ENCODE results near the gene ANKRD63. TPM values are rescaled to one million over a fixed set of nuclear protein-coding genes. Genes with fewer than 3 reads are reported as not detected.

The ANKRD63 gene
- total RNA-seq, 4 donors from 2014 or later, result 1.6 TPM; not detected in 3

- peak; percentile 54 for ATAC-seq
- no peaks in the 10 kb centered on the region for H3K9me3 ChIP-seq
- 28 to 60% methylated on average over 4 to 7 of the region's 10 CpGs for WGBS, 2 donors (ENCODE audit: low coverage in 1 of 2)
Observed at GRCh38 chr15:40313531-40314398, 30.9 kb upstream of the ANKRD63 start.

GRCh38 chr15:40312370-40313158 is 29.7 kb upstream of the ANKRD63 start:
- WGBS, 2 donors (ENCODE audit: low coverage in 1 of 2), result 91 to 100% methylated on average over 1 to 8 of the region's 10 CpGs
- Histone ChIP-seq H3K4me1 (peaks cover 0 to 5% (median 0%) of the 10 kb centered on the region in 3 donors), H3K9me3 (no peaks in the 10 kb centered on the region)

More at GRCh38 chr15:40313531-40314398, 30.9 kb upstream of the ANKRD63 start:
- H3K27me3 ChIP-seq, result peaks cover 9% of the 10 kb centered on the region
- no peak overlapping the region for H3K4me3 ChIP-seq
- no peaks in the 10 kb centered on the region for H3K36me3 ChIP-seq
- no peak overlapping the region for H3K27ac ChIP-seq
- H3K4me1 ChIP-seq, result no peaks in the 10 kb centered on the region
- TF ChIP-seq EP300 (IDR thresholded peaks at IDR 0.05) (no peak), CTCF (IDR thresholded peaks at IDR 0.05) (no peak)

GRCh38 chr15:40310993-40311392 is 28.1 kb upstream of the ANKRD63 start:
- Histone ChIP-seq H3K4me3 (no peak overlapping the region), H3K27me3 (no peaks in the 10 kb centered on the region), H3K36me3 (no peaks in the 10 kb centered on the region), H3K4me1 (peaks cover 0 to 10% (median 0%) of the 10 kb centered on the region in 3 donors), H3K9me3 (no peaks in the 10 kb centered on the region), H3K27ac (no peak overlapping the region)
- TF ChIP-seq POLR2AphosphoS5 (IDR thresholded peaks at IDR 0.05) (no peak), EP300 (IDR thresholded peaks at IDR 0.05) (no peak), POLR2A (IDR thresholded peaks at IDR 0.05) (no peak), CTCF (IDR thresholded peaks at IDR 0.05) (no peak)
- no peak for ATAC-seq
- WGBS, 2 donors (ENCODE audit: low coverage in 1 of 2), result 33 to 42% methylated on average over 1 to 2 of the region's 3 CpGs

More at GRCh38 chr15:40312370-40313158, 29.7 kb upstream of the ANKRD63 start:
- Histone ChIP-seq H3K27me3 (peaks cover 9% of the 10 kb centered on the region), H3K4me3 (no peak overlapping the region), H3K36me3 (no peaks in the 10 kb centered on the region), H3K27ac (no peak overlapping the region)
- TF ChIP-seq POLR2AphosphoS5 (IDR thresholded peaks at IDR 0.05) (no peak), POLR2A (IDR thresholded peaks at IDR 0.05) (no peak), EP300 (IDR thresholded peaks at IDR 0.05) (no peak), CTCF (IDR thresholded peaks at IDR 0.05) (no peak)
- ATAC-seq, result no peak

- Histone ChIP-seq H3K4me3 (no peak overlapping the region), H3K9me3 (no peaks in the 10 kb centered on the region), H3K27ac (no peak overlapping the region), H3K27me3 (no peaks in the 10 kb centered on the region), H3K36me3 (no peaks in the 10 kb centered on the region), H3K4me1 (peaks cover 0 to 10% (median 0%) of the 10 kb centered on the region in 3 donors)
- ATAC-seq, result no peak
- no peak for TF ChIP-seq POLR2A (IDR thresholded peaks at IDR 0.05)
- TF ChIP-seq EP300 (IDR thresholded peaks at IDR 0.05), result no peak
- no peak for TF ChIP-seq POLR2AphosphoS5 (IDR thresholded peaks at IDR 0.05)
- peak in 3 of 4 experiments; percentile 53 to 72 (median 57) for TF ChIP-seq CTCF (IDR thresholded peaks at IDR 0.05)
- WGBS, 2 donors (ENCODE audit: low coverage in 1 of 2), result 17% methylated on average over 1 of the region's 4 CpGs; no CpG with 5 or more reads in 1 of the 2 donors
Observed at GRCh38 chr15:40310001-40310959, 27.4 kb upstream of the ANKRD63 start.

Data from gastroesophageal sphincter (tissue), 4 donors.